Upper lobe of left lung (tissue), 4 donors: ENCODE measurements around the gene HDDC2.

Experiments
- EP300 ChIP-seq, 4 donors: sonication (generic); formaldehyde crosslinking; IDR thresholded peaks; one replicate each; pipeline ENCODE4 v1.5.1; 2017; ENCODE audit warnings: antibody characterized with exemption in 4 of 4, control low read depth in 2 of 4
- POLR2A ChIP-seq, 4 donors: fragments of 450-650 bp; IDR thresholded peaks; one replicate each; pipeline ENCODE4 v1.5.1; 2016 to 2017; ENCODE audit warnings: antibody characterized with exemption in 4 of 4, mild to moderate bottlenecking in 2 of 4
- POLR2AphosphoS5 ChIP-seq, 2 donors: sonication (generic); formaldehyde crosslinking; IDR thresholded peaks; one replicate each; pipeline ENCODE4 v1.5.1; 2017; ENCODE audit warnings: antibody characterized with exemption in 2 of 2
- TF ChIP-seq, protein P1 (sequence below), 6 experiments: fragments of 450-650 bp in 4 of 6; fragments of 200-600 bp in 2 of 6; sonication (generic) in 2 of 6; IDR thresholded peaks; one replicate each; pipeline ENCODE4 v1.5.1; 2016 to 2019; ENCODE audit warnings: antibody characterized with exemption in 6 of 6

DNA sequence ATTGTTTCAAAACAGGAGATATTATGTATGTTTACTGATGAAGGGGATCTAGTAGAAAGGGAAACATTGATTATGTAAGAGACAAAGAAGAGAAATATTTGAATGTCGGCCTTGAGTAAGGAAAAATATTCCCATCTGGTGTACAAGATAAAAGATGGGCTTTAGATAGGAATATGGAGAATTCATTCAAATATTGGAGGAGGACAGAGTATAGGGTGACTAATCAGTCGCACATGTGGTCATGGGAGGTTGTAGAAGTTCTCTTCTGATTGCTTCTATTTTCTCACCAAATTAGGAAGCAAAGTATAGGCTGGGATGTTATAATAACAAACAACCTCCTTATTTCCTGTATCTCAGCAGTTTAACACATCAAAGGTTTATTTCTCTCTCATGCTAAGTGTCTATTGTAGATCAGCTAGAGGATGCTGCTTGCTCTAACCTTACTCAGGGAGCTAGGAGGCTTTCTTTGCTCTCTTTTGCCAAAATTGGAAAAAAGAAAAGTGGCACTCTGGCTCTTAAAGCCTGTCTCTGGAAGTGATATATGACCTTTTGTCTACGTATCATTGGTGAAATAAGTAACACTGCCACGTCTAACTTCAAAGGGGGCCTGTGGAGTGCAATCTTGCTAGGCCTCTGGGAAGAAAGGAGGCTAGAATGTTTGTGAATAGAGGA is 1.2 kb upstream of the HDDC2 start:
- no peak for TF ChIP-seq EP300 (IDR thresholded peaks at IDR 0.05)
- TF ChIP-seq, protein P1, sequence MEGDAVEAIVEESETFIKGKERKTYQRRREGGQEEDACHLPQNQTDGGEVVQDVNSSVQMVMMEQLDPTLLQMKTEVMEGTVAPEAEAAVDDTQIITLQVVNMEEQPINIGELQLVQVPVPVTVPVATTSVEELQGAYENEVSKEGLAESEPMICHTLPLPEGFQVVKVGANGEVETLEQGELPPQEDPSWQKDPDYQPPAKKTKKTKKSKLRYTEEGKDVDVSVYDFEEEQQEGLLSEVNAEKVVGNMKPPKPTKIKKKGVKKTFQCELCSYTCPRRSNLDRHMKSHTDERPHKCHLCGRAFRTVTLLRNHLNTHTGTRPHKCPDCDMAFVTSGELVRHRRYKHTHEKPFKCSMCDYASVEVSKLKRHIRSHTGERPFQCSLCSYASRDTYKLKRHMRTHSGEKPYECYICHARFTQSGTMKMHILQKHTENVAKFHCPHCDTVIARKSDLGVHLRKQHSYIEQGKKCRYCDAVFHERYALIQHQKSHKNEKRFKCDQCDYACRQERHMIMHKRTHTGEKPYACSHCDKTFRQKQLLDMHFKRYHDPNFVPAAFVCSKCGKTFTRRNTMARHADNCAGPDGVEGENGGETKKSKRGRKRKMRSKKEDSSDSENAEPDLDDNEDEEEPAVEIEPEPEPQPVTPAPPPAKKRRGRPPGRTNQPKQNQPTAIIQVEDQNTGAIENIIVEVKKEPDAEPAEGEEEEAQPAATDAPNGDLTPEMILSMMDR (IDR thresholded peaks at IDR 0.05), result no peak
- no peak for TF ChIP-seq POLR2AphosphoS5 (IDR thresholded peaks at IDR 0.05)
- TF ChIP-seq POLR2A (IDR thresholded peaks at IDR 0.05), result no peak
